ENCODE measurements around the gene TTL.

The TTL gene

GRCh38 chr2:112584891-112585250 is 102.9 kb downstream of the TTL start:
- no peak for DNase-seq

- DNase-seq: no peak
Observed at GRCh38 chr2:112585400-112585799, 103.4 kb downstream of the TTL start.

GRCh38 chr2:112585873-112586464 is 104.0 kb downstream of the TTL start:
- no peak for DNase-seq

- DNase-seq: no peak
Observed at GRCh38 chr2:112588611-112589045, 106.7 kb downstream of the TTL start.

Measured in activated gamma-delta T cell treated with Interleukin-2 at 50 U/mL for 16 hours (primary cell).